ENCODE results near the gene COMMD6.
"Not testable (repeated sequence)": the region's sequence is repeated elsewhere in the genome, so short reads cannot be mapped to it uniquely, and the experiment has no call there.

COMMD6 gene

DNA sequence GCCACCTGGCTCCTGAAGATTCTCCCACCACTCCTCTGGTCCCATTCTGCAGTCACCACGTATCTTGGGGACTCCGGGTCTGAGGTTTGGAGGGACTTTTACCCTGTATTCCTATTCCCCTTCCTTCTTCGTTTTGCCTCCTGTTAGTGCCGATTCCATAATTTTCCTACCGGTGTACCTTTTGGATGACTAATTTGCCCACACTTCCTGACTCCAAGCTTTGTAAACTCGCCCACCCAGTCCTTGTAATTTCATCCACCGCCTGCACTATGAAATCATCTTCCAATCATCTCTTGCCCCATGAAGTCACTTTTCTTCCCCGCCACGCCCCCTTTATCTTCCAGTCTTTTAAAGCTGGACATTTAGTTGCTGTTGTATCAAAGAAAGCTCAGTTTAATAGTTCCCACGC is 12.5 kb upstream of the COMMD6 start:
- DNase-seq (ENCODE audit: low read depth) = peak; percentile 77
- peak overlapping the region; percentile 99 for H3K4me3 ChIP-seq (ENCODE audit: control insufficient read depth, low read depth, low read length)
- TF ChIP-seq, protein P1, sequence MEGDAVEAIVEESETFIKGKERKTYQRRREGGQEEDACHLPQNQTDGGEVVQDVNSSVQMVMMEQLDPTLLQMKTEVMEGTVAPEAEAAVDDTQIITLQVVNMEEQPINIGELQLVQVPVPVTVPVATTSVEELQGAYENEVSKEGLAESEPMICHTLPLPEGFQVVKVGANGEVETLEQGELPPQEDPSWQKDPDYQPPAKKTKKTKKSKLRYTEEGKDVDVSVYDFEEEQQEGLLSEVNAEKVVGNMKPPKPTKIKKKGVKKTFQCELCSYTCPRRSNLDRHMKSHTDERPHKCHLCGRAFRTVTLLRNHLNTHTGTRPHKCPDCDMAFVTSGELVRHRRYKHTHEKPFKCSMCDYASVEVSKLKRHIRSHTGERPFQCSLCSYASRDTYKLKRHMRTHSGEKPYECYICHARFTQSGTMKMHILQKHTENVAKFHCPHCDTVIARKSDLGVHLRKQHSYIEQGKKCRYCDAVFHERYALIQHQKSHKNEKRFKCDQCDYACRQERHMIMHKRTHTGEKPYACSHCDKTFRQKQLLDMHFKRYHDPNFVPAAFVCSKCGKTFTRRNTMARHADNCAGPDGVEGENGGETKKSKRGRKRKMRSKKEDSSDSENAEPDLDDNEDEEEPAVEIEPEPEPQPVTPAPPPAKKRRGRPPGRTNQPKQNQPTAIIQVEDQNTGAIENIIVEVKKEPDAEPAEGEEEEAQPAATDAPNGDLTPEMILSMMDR (conservative IDR thresholded peaks at IDR 0.05; ENCODE audit: control insufficient read depth, insufficient read depth, low read depth, low read length) = no peak

DNA sequence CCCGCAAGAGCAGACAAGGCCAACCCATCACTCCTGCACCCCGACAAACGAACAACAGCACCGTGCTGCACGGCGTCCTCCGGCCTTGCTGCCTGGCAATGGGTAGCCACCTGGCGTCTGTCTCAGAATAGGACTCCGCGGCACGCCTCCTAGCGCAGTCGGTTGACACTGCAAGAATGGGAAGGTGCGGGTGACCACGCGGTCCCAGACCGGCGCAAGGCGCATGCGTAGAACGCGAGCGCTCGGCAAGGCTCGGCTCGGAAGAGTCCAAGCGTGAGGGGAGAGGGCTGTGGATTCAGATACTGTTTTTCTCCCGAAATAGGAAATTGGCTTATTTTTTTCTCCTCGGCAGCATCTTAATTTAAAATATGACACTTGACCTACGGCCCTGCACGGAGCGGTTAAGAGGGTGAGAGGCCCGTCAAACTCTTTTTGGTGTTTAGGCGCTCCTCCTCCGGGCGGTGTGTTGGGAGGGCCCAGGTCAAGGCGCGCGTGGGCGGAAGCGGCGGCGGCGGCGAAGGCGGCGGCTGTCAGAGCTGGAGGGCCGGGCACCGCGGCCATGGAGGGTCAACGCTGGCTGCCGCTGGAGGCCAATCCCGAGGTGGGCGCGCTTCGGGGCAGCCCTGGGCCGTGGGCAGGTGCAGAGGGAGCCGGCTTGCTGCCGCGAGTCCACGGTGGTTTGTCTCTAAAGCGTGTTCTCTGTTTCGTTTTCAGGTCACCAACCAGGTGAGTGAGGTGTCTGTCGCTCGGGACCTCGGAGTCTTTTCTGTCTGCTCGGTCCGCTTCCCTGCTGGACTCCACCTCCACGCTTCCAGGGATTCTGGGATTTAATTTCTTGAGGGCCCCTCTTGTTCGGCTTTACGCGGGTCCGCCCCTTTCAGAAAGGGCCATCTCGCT is 11.9 kb upstream of the COMMD6 start, which contains the start of gene UCHL3:
Gene UCHL3 (plus strand): TSS at position 530 of the 897 bp plus-strand sequence. CDS start 30 bp downstream, at position 560.
- peak within 1 kb of the TSS; percentile 99 for H3K4me3 ChIP-seq (ENCODE audit: control insufficient read depth, low read depth, low read length)
- TF ChIP-seq, protein P1 (conservative IDR thresholded peaks at IDR 0.05; ENCODE audit: control insufficient read depth, insufficient read depth, low read depth, low read length) = peak; percentile 88
- peak; percentile 95 for DNase-seq (ENCODE audit: low read depth)

DNA sequence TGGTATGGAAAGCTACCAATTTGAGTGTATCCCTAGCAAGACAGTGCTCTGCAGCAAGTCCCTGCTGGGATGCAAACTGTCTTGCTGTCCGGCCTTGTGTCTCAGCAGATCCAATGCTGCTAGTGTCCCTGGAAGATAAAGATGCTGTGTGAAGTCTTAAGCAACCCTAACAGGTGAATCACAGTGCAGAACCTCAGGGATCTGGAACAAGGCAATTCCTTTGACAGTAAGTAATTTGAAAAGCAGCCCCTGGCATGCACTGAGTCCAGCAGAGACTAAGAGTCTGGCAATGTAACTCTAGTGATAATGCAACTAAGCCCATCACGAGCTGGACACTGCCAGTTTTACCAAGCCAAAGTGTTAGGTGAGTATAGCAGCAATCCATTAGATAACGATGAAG is 10.3 kb upstream of the COMMD6 start:
- TF ChIP-seq, protein P1 (conservative IDR thresholded peaks at IDR 0.05; ENCODE audit: control insufficient read depth, insufficient read depth, low read depth, low read length) = no peak
- no peak overlapping the region for H3K4me3 ChIP-seq (ENCODE audit: control insufficient read depth, low read depth, low read length)
- no peak for DNase-seq (ENCODE audit: low read depth)

DNA sequence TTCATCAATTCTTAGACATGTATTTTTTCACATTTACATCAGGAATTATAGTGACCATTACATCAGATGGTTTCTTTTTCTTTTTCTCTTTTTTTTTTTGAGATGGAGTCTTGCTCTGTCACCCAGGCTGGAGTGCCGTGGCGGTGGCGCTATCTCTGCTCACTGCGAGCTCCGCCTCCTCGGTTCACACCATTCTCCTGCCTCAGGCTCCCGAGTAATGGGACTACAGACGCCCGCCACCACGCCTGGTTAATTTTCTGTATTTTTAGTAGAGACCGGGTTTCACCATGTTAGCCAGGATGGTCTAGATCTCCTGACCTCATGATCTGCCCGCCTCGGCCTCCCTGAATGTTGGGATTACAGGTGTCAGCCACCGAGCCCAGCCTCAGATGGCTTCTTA is 7.7 kb upstream of the COMMD6 start:
- not testable (repeated sequence) for DNase-seq (ENCODE audit: low read depth); H3K4me3 ChIP-seq (ENCODE audit: control insufficient read depth, low read depth, low read length)

DNA sequence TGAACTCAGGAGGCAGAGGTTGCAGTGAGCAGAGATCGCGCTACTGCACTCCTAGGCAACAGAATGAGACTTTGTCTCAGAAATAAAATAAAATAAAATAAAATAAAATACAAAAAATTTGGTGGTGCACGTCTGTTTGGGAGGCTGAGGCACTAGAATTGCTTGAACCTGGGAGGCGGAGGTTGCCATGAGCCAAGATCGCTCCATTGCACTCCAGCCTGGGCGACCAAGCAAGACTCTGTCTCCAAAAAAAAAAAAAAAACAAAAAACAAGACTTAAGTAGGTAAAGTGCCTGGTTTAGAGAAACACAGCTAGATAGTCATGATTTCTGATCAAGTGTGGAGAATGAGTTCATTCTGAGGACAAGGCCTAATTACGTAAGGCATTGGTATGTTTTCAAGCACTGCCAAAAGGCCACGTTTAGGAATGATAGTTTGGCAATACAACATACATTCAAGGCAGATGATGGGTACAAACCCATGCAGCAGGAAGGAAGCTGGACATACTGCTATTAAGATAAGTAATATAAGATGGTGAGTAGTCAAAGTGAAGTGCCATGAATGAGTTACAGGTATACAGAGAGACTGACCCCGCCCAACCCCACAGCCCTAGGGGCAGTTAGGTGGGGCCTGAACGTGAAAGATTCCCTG is 7.2 kb upstream of the COMMD6 start:
- no peak overlapping the region for H3K4me3 ChIP-seq (ENCODE audit: control insufficient read depth, low read depth, low read length)
- TF ChIP-seq, protein P1 (conservative IDR thresholded peaks at IDR 0.05; ENCODE audit: control insufficient read depth, insufficient read depth, low read depth, low read length) = no peak
- DNase-seq (ENCODE audit: low read depth) = peak; percentile 96

DNA sequence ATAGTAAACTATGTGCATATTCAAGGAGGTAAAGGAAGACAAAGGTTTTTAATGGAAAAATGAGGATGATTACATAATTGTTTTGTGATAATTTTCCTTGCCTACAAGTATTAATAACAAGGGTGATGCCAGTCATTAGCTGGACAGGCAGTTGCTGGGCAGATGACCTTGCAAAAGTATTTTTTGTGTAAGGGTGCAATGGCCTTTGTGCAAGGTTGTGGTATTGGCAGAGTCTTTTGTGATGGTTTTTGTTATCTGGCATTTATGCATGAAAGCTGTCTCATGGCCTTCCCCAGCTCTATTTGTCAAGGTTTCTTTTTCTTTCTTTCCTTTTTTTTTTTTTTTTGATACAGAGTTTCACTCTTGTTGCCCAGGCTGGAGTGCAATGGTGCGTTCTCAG is 4.3 kb upstream of the COMMD6 start:
- TF ChIP-seq, protein P1 (conservative IDR thresholded peaks at IDR 0.05; ENCODE audit: control insufficient read depth, insufficient read depth, low read depth, low read length) = no peak
- no peak overlapping the region for H3K4me3 ChIP-seq (ENCODE audit: control insufficient read depth, low read depth, low read length)

DNA sequence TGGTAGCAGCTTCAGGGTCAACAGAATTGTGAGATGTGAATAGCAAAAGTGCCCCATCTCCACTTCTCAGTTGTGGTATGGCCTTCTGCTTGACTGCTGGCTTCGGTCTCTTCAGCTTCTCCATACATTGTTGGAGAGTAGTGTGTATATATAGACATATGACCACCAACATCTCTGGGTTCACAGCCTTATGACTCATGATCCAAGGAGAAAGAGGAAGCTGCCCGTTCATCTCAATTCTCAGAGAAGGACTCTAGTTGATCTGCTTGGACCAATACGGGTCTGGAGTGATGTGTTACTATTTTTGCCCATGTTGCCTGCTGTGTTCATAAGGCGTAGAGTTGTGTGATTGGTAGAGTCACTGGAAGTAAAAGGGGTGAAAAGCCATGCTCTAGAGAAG is 3.6 kb upstream of the COMMD6 start:
- peak; percentile 45 for DNase-seq (ENCODE audit: low read depth)
- H3K4me3 ChIP-seq (ENCODE audit: control insufficient read depth, low read depth, low read length) = no peak overlapping the region
- TF ChIP-seq, protein P1 (conservative IDR thresholded peaks at IDR 0.05; ENCODE audit: control insufficient read depth, insufficient read depth, low read depth, low read length) = no peak

More for the DNA sequence above, 4.3 kb upstream of the COMMD6 start:
- DNase-seq (ENCODE audit: low read depth) = no peak
